Fibroblast of villous mesenchyme (primary cell): Measurements from ENCODE around the gene MYADML2. TPM values are rescaled to one million over a fixed set of nuclear protein-coding genes. Genes with fewer than 3 reads are reported as not detected.

Experiments
- DNase-seq: peaks from one replicate; pipeline ENCODE4 v3.0.0-alpha.2; 2010; ENCODE audit warnings: low read depth
- H3K4me3 ChIP-seq: 2 replicates; pipeline ENCODE4 v1.5.1; 2011; ENCODE audit warnings: low read depth, mild to moderate bottlenecking, low read length
- total RNA-seq: library from RNA; depleted of rRNA; stranded (reverse); fragments of >200 nt; gene quantifications from 2 replicates; pipeline ENCODE4 v1.2.3, GENCODE V29; 2012
- TF ChIP-seq, protein P1 (sequence below): IDR thresholded peaks from 2 replicates; pipeline ENCODE4 v1.5.1; 2012; ENCODE audit warnings: low read depth, mild to moderate bottlenecking, low read length; ENCODE audit not compliant: insufficient read depth

MYADML2 gene
- total RNA-seq, 1 donor, result not detected

DNA sequence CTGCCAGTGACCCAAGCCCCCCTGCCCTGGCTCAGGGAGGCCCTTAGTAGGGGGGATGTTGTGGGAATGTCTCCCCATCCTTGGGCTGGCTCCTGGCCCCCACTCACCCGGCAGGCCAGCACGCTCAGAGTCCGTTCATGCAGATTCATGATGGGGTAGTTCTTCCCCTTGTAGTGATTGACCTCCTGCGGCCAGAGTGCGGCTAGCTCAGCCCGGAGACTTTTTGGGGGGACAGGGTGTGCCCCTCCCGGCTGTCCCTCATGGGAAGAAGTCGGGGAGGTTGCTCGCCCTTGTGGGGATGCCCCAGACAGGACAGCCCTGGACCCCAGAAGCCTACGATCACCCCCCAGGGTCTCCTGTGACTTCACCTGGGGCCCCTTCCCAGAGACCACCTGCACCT is 41.0 kb downstream of the MYADML2 start:
- TF ChIP-seq, protein P1, sequence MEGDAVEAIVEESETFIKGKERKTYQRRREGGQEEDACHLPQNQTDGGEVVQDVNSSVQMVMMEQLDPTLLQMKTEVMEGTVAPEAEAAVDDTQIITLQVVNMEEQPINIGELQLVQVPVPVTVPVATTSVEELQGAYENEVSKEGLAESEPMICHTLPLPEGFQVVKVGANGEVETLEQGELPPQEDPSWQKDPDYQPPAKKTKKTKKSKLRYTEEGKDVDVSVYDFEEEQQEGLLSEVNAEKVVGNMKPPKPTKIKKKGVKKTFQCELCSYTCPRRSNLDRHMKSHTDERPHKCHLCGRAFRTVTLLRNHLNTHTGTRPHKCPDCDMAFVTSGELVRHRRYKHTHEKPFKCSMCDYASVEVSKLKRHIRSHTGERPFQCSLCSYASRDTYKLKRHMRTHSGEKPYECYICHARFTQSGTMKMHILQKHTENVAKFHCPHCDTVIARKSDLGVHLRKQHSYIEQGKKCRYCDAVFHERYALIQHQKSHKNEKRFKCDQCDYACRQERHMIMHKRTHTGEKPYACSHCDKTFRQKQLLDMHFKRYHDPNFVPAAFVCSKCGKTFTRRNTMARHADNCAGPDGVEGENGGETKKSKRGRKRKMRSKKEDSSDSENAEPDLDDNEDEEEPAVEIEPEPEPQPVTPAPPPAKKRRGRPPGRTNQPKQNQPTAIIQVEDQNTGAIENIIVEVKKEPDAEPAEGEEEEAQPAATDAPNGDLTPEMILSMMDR, result no peak
- no peak overlapping the region for H3K4me3 ChIP-seq
- DNase-seq, result no peak

DNA sequence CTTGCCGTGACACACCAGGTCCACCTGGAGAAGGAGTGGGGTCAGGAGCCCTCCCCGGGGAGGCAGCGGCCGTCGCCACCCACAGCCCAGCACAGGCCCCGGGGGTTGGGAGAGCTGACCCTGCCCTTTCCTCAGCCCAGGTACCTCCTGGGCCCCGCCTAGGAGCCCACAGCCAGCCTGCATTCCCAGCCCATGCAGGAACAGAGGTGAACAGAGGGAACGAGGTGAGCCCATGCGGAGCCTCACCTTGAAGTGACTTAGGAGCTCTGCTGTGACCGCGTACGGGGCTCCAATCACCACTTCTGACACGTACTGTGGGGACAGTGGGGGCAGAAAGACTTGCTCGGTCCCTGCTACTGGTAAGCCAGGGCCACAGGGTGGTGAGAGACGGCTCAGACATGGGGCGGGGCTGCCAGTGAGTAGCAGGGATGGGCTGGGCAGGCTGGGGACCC is 41.6 kb downstream of the MYADML2 start:
- DNase-seq, result no peak
- no peak overlapping the region for H3K4me3 ChIP-seq
- TF ChIP-seq, protein P1, result no peak

DNA sequence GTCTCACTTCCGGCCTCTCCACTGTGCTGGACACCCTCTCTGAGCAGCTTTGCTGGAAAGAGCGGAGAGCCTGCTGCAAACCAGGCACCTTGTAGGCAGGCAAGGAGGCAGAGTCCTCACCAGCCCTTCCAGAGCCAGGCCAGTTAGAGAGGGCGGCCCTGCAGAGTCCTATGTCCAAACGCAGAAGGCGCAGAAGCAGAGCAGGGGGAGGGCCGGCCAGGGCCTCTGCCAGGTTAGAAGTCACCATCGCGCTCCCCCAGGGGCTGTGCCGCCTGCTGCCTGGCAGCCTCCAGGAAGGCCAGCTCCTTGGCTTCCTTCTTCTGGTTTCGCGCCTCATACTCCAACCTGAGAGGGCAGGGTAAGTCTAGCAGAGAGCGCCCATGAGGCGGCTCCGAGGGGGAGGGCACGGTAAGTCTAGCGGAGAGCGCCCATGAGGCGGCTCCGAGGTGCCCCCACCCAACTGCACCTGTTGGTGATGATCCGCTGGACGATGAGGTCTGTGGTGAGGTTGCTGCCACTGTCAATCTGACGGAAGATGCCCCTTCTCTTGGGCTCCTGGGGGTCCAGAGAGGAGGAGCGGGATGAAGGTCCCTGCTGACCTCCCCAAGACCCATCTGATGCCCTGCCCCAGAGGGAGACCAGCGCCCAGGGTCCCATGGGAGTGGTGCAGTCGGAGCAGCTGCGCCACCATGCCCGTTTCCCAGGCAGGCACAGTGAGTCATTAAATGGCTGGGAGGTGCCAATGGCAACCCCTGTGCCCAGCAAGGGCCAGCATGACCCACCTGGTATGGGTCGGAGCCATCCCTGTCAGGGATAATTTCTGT is 42.2 kb downstream of the MYADML2 start:
- DNase-seq, result no peak
- TF ChIP-seq, protein P1, result no peak
- H3K4me3 ChIP-seq, result no peak overlapping the region

DNA sequence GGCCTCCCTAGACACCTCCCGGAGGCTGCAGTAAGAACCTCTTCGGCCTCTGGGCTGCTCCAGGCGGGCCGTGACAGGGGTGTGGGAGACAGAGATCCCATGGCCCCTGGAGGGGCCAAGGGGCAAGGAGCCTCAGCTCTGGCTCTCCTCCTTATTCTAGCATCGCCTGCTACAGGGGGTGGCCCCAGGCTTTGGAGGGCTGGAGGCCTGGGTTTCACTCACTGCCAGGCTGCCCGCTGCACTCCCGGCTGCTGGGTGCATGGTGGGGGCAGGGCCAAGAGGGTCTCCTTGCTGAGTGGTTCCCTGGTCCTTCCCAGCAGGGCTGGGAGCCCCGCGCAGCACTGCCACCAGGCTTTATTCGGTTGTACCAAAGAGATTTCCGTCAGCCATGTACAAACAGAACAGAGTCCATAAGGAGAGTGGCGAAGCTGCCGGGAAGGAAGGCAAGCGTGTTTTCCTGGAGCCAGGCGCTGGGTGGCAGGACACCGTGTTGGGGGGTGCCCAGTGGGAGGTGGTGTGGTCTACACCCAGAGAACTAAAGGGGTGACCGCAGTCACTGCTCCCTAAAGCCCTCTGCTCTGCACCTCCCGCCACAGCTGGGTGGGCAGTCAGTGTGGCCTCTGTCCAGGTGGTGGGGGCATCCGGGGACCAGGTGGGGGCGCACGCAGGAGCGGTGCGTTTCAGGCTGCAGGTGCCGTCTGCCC is 43.0 kb downstream of the MYADML2 start:
- no peak overlapping the region for H3K4me3 ChIP-seq
- no peak for DNase-seq
- TF ChIP-seq, protein P1, result no peak

DNA sequence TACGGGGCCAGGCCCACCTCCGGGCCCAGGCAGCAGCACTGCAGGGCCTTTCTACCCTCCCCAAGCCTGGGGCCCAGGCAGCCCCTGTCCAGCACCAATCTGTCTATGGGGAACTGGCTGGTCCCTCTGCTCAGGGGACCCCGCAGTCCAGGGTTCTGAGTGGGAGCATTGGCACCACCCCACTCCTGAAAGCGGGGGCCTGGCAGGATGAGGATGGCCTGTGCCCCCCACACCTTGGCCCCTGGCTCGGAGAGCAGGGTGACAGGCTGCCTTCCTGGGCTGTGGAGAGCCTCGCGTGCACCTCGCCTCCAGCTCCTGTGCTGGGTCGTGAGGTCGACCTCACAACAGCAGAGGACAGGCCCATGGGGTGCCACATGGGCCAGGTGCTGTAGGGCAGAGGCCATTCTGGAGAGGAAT is 43.6 kb downstream of the MYADML2 start:
- TF ChIP-seq, protein P1, result no peak
- H3K4me3 ChIP-seq, result no peak overlapping the region
- DNase-seq, result no peak

DNA sequence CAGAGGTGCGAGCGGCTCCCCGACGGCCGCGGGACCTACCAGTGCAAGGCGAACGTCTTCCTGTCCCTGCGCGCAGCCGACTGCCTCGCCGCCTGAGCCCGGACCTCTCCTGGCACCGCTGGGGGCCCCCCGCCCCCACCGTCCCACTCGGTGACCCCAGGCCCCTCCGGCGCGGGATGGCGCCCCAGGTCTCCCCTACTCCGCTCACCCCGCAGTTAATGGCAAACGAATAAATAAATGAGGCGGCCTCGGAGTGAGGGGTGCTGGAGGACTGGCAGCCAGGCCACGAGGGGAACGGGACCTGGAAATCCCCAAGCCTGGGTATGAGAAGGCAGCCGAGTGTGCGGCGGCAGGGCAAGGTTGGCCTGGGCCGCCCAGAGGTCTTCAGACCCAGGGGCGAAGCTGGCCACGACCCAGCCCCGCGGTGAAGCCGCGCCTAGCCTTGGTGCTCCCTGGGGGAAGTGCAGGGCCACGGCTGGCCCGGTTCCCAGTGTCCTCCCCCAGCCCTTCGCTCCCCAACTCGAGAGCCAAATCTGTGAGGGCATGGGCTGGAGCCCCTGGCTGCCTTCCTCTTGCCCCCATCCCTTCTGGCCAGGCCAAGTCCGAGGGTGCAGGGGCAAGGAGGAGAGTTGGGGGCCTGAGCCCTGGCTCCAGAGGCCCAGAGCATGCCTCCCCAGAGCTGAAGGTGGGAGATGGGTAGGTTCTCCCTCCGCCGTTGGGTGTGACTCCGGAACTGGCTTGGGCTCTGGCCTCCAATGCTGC is 44.2 kb downstream of the MYADML2 start:
- TF ChIP-seq, protein P1, result no peak
- peak overlapping the region; percentile 27 for H3K4me3 ChIP-seq
- DNase-seq, result no peak
